Measurements from ENCODE around the gene TGFBR3.

DNA sequence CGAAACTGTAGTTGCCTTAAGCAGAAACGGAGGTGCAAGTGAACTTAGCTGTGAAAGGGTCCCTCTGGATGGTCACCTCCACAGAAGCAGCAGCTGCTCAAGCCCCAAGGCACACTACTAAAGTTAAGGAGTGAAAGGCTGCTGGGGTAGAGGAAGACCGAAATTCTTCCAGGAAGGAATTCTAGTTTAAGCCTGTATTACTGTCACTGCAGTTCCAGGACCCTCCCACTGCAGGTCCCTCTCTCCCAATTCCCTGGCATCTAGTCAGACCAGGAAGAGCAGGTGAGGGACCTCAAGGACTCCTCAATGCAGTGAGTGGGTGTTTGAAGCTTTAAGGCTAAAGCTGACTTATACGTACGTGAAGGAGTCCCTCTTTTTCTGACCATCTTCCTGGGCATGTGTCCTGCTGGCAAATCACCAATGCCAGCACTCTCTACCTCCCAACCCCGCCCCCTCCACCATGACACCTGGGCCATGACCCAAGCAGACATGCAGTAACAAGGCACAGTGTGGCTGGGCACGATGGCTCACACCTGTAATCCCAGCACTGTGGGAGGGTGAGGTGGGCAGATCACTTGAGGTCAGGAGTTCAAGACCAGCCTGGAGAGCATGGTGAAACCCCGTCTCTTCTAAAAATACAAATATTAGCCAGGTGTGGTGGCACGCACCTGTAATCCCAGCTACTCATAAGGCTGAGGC, 57.2 kb downstream of the TGFBR3 start:
- TF ChIP-seq CTCF (IDR thresholded peaks at IDR 0.05): no peak
- TF ChIP-seq POLR2A (IDR thresholded peaks at IDR 0.05): no peak

All from Peyer's patch (tissue), 4 donors.